GM19397 (cell line): ENCODE results near the gene DXO.
"Not testable (repeated sequence)": the region's sequence is repeated elsewhere in the genome, so short reads cannot be mapped to it uniquely, and the experiment has no call there.

ENCODE experiments used
- ATAC-seq: cut with Tn5 transposase; IDR thresholded peaks from one replicate; pipeline ENCODE4 v1.9.1; 2021; ENCODE audit warnings: mild to moderate bottlenecking, moderate library complexity; ENCODE audit not compliant: unreplicated experiment

DXO gene

DNA sequence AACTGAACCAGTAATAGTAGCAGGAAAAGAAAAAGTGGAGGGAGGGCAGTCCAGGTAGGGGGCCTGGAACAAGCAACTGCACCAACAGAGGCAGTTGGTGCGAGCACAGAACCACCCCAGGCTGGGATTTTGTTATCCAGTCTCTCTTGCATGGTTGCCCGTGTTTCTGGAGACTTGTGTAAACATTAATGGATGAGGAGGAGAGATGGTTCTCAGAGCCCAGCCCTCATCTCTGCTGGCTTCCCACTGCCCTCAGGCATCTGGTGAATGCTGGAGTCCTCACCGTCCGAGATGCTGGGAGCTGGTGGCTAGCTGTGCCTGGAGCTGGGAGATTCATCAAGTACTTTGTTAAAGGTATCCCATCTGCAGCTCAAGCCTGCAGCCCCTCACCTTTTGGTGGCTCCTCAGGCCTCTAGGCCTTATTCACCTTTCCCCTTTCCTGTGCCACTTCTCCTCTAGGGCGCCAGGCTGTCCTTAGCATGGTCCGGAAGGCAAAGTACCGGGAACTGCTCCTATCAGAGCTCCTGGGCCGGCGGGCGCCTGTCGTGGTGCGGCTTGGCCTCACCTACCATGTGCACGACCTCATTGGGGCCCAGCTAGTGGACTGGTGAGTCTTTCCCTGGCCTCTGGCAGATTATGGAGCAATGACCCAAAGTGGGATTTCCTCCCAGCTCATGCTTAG lies 8.4 kb upstream of the DXO start:
- not testable (repeated sequence) for ATAC-seq

- no peak for ATAC-seq
These were observed 7.4 kb upstream of the DXO start for GRCh38 chr6:31979238-31979898.

GRCh38 chr6:31978831-31979230 lies 6.9 kb upstream of the DXO start:
- no peak for ATAC-seq

DNA sequence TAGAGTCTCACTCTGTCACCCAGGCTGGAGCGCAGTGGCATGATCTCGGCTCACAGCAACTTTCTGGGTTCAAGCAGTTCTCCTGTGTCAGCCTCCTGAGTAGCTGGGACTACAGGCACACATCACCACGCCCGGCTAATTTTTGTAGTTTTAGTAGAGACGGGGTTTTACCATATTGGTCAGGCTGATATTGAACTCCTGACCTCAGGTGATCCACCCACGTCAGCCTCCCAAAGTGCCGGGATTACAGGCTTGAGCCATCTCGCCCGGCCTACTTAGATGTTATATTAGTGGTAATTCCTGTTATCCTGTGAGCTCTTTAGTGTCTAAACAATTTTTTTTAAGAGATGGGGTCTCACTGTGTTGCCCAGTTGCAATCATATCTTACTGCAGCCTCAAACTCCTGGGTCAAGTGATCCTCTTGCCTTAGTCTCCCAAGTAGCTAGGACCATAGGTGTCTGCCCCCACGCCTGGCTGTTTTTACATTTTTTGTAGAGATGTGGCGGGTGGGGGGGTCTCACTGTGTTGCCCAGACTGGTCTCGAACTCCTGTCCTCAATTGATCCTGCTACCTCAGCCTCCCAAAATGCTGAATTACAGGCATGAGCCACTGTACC lies 6.0 kb upstream of the DXO start:
- ATAC-seq: no peak

DNA sequence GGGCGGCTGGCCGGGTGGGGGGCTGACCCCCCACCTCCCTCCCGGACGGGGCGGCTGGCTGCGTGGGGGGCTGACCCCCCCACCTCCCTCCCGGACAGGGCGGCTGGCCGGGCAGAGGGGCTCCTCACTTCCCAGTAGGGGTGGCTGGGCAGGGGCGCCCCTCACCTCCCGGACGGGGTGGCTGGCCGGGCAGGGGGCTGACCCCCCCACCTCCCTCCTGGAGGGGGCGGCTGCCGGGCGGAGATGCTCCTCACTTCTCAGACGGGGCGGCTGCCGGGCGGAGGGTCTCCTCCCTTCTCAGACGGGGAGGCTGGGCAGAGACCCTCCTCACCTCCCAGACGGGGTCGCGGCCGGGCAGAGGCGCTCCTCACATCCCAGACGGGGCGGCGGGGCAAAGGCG lies 4.1 kb upstream of the DXO start:
- ATAC-seq: not testable (repeated sequence)

GRCh38 chr6:31972709-31973350 lies 892 bp upstream of the DXO start:
- no peak for ATAC-seq

DNA sequence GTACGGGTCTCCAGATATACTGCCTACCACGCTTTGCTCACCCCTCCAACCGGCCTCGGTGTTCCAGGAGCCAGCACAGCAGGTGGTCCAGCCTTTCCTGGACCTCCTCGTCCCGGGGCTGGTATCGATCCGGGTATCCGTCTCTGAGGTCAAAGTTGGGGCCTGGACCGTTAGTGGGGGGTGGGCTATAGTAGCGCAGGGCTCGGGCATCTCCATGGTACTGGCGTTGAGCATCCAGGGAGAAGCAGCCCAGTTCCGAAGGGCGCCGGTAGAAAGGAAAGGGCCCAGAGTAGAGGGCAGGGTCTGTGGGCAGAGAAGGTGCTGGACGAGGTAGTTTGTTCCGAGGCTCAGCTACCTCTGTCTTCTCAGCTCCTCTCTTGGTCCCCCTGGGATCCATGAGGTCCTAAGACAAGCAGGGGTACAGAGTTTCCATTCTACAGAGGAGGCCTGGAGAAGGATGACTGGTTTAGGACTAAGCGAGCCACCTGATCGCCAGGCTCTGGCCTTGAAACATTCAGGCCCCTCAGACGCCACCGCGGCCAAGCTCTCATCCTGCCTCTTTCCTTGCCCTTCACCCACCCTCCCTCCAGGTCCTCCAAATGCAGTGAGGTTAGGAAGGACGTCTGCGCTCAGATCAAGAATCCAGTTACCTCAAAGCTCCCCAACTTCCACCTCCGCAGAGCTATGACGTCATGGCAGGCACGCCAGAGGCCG lies 502 bp downstream of the DXO start:
- ATAC-seq: no peak

GRCh38 chr6:31970604-31971271 lies 1.2 kb downstream of the DXO start:
- ATAC-seq: no peak

DNA sequence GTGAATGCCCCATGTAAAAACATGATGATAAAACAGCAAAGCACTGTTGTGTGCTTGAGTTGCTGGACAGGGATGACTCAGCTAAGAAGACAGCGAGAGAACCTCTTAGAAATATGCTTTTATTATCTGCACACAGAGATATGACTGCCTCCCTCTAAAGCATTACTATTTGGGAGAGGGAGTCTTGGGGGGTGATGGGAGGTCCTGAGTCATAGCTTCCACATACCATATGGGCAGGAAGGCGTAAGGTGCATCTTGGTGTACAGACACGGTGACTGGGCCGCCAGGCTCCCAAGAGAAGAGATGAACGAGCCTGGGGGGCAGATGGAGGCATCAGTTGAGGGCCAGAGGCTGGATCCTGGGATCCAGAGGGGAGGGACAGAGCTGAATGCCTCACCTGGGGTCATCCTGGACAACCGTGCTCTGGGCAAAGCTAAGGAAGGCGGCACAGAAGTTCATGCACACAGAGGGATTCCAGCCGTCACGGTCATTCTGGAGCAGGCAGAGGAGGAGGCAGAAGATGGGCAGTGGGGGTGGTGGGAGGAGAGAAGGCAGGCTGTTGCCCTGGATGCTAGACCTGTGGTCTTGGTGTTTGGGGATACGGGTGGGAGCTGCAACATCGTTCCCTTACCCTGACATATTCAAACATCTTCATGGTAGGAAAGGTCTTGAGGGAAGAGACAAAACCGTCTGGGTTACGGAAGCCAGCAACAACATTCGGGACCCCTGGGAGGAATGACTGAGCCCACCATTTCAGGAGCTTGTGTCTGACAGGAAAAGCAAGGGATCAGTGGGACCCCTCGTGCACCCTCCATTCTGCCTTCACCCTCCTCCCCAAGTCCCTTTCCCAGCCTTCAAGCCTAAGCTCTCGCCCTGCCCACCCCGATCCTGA lies 2.0 kb downstream of the DXO start:
- ATAC-seq: no peak

- ATAC-seq: no peak
These were observed 2.9 kb downstream of the DXO start for GRCh38 chr6:31968791-31969711.

- ATAC-seq: no peak
These were observed 3.6 kb downstream of the DXO start for GRCh38 chr6:31968326-31968725.

- ATAC-seq: no peak
These were observed 4.0 kb downstream of the DXO start for GRCh38 chr6:31967926-31968320.

- ATAC-seq: no peak
These were observed 4.7 kb downstream of the DXO start for GRCh38 chr6:31966997-31967925.

- ATAC-seq: no peak
These were observed 5.4 kb downstream of the DXO start for GRCh38 chr6:31966506-31966905.

DNA sequence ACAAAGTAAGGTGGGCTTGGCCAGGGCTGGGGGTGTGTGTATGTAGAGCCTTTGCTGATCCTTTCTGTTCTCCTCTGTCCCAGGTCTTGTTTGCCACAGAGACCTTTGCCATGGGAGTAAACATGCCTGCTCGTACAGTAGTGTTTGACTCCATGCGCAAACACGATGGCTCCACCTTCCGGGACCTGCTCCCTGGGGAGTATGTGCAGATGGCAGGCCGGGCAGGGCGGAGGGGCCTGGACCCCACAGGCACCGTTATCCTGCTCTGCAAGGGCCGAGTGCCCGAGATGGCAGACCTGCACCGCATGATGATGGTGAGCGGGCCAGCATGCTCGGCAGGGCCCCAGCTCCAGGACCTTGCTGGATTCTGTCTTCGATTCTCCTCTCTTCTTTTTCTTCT lies 6.2 kb downstream of the DXO start:
- ATAC-seq: no peak

DNA sequence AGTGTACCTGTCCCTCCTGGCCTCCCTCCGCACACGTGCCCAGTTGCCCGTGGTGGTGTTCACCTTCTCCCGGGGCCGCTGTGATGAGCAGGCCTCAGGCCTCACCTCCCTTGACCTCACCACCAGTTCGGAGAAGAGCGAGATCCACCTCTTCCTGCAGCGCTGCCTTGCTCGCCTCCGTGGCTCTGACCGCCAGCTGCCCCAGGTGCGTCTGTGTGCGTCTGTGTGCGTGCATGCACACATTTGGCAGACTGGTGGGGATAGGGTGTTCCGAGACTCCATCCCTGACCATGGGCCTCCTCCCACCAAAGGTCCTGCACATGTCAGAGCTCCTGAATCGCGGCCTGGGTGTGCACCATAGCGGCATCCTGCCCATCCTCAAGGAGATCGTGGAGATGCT lies 8.0 kb downstream of the DXO start:
- no peak for ATAC-seq

DNA sequence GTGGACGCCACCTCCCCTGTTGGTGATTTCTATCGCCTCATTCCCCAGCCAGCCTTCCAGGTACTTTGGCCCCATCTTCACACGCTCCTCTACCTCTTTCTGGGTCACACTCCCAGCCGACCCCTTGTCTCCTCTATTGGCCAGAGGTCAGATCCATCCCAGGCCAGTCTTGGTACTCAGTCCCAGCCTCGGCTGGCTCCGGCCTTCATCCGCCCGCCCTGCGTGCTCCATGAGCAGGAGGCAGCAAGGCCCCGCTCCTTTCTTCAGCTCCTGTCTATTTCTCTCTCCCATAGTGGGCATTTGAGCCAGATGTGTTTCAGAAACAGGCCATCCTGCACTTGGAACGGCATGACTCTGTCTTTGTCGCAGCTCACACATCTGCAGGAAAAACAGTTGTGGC lies 10.3 kb downstream of the DXO start:
- ATAC-seq: no peak
